Naive thymus-derived CD4-positive, alpha-beta T cell (primary cell): ENCODE results near the gene SYCE3. TPM values are rescaled to one million over a fixed set of nuclear protein-coding genes. Genes with fewer than 3 reads are reported as not detected.

ENCODE experiments used
- ATAC-seq: fragments of 150-1000 bp; cut with Tn5 transposase; 2 replicates; pipeline ENCODE4 v1.10.0; 2021; ENCODE audit warnings: mild to moderate bottlenecking, moderate library complexity
- CTCF ChIA-PET: fragments of 350-600 bp; sonication (Branson Sonifier 250); formaldehyde crosslinking; loops from one replicate; lab custom pipeline; 2021; ENCODE audit warnings: antibody characterized with exemption; lab: Charles Lee
- POLR2A ChIA-PET: fragments of 350-600 bp; sonication (Branson Sonifier 250); formaldehyde crosslinking; loops from one replicate; lab custom pipeline; 2021; ENCODE audit warnings: antibody characterized with exemption, inconsistent platforms; lab: Charles Lee
- DNase-seq, 9 donors: peaks; one replicate each; pipeline versions ENCODE4 v3.0.0 to v3.0.0-alpha.2; 2020 to 2022; ENCODE audit warnings: mixed read lengths in 1 of 9
- H3K27ac ChIP-seq: one replicate; pipeline ENCODE4 v1.7.0; 2013; ENCODE audit warnings: mild to moderate bottlenecking, low read depth, low read length, moderate library complexity
- H3K27me3 ChIP-seq, 2 donors: one replicate each; pipeline ENCODE4 v1.7.0; 2013; ENCODE audit warnings: low read length in 2 of 2, mild to moderate bottlenecking in 2 of 2, moderate library complexity in 2 of 2; ENCODE audit not compliant: control insufficient read depth in 2 of 2, insufficient read depth in 2 of 2
- H3K36me3 ChIP-seq, 3 experiments: 1 replicate in 2 of 3; 2 replicates in 1 of 3; pipeline ENCODE4 v1.7.0; 2013; ENCODE audit warnings: low read length in 3 of 3, mild to moderate bottlenecking in 3 of 3, moderate library complexity in 1 of 3; ENCODE audit not compliant: insufficient read depth in 3 of 3, control insufficient read depth in 2 of 3
- H3K4me1 ChIP-seq, 2 donors: one replicate each; pipeline ENCODE4 v1.7.0; 2013; ENCODE audit warnings: low read length in 2 of 2, mild to moderate bottlenecking in 2 of 2, moderate library complexity in 1 of 2; ENCODE audit not compliant: control insufficient read depth in 2 of 2, insufficient read depth in 2 of 2
- H3K4me3 ChIP-seq: 2 replicates; pipeline ENCODE4 v1.7.0; 2013; ENCODE audit warnings: mild to moderate bottlenecking, low read length
- H3K9me3 ChIP-seq, 3 experiments: 1 replicate in 2 of 3; 2 replicates in 1 of 3; pipeline ENCODE4 v1.7.0; 2013; ENCODE audit warnings: low read length in 3 of 3; ENCODE audit not compliant: control insufficient read depth in 2 of 3
- H3K27ac Mint-ChIP-seq, 9 donors: one replicate each; pipeline ENCODE4 v1.8.0; 2020 to 2022; ENCODE audit warnings: mixed read lengths in 9 of 9, mild to moderate bottlenecking in 8 of 9, moderate library complexity in 5 of 9, inconsistent platforms in 2 of 9
- H3K27me3 Mint-ChIP-seq, 5 donors: one replicate each; pipeline ENCODE4 v1.8.0; 2021 to 2022; ENCODE audit warnings: mixed read lengths in 5 of 5, mild to moderate bottlenecking in 1 of 5
- H3K36me3 Mint-ChIP-seq, 5 donors: one replicate each; pipeline ENCODE4 v1.8.0; 2020 to 2022; ENCODE audit warnings: mixed read lengths in 5 of 5, mild to moderate bottlenecking in 3 of 5, inconsistent platforms in 1 of 5
- H3K4me1 Mint-ChIP-seq, 7 donors: one replicate each; pipeline ENCODE4 v1.8.0; 2020 to 2022; ENCODE audit warnings: mixed read lengths in 7 of 7, mild to moderate bottlenecking in 3 of 7, inconsistent platforms in 1 of 7
- H3K4me3 Mint-ChIP-seq, 10 donors: one replicate each; pipeline ENCODE4 v1.8.0; 2020 to 2022; ENCODE audit warnings: mild to moderate bottlenecking in 10 of 10, mixed read lengths in 10 of 10, moderate library complexity in 6 of 10, inconsistent platforms in 2 of 10
- H3K9me3 Mint-ChIP-seq, 11 donors: one replicate each; pipeline ENCODE4 v1.8.0; 2020 to 2022; ENCODE audit warnings: mixed read lengths in 11 of 11, mild to moderate bottlenecking in 4 of 11, inconsistent platforms in 1 of 11, moderate library complexity in 1 of 11
- intact Hi-C, 2 donors: fragments of 100-400 bp; cut with micrococcal nuclease; formaldehyde crosslinking; loops; one replicate each; pipeline ENCODE4 v1.15.1; 2023
- polyA plus RNA-seq, 2 donors: library from polyadenylated mRNA; unstranded; fragments of 300-500 nt; fragmentation: Illumina TruSeq; gene quantifications; one replicate each; pipeline ENCODE4 v1.2.3, GENCODE V29; 2021
- total RNA-seq, 6 experiments: library from RNA in 5 of 6; stranded (reverse) in 5 of 6; gene quantifications; 1 replicate in 5 of 6; 2 replicates in 1 of 6; pipeline ENCODE4 v1.2.3 and lab custom pipeline; 2021 to 2026

Gene SYCE3
- total and polyA plus RNA-seq, 7 experiments from 2014 or later: not detected

GRCh38 chr22:50577987-50578775 is 15.5 kb upstream of the SYCE3 start, which contains the start of gene CPT1B:
Gene CPT1B, minus strand, starts transcription at chr22:50578427. Its CDS starts 512 bp downstream, at chr22:50577915.
- intact Hi-C loops: no loop called here
- Mint-ChIP-seq H3K4me3 (peak within 1 kb of the TSS in 6 of 10 donors; percentile 15 to 63 (median 56)), H3K4me1 (peaks cover 5 to 24% (median 18%) of the 10 kb centered on the region in 7 donors), H3K36me3 (peaks cover 0 to 12% (median 4%) of the 10 kb centered on the region in 5 donors), H3K9me3 (no peaks in the 10 kb centered on the region), H3K27ac (peak within 1 kb of the TSS in 1 of 9 donors; percentile 75), H3K27me3 (no peaks in the 10 kb centered on the region)
- H3K36me3 ChIP-seq: peaks cover 0 to 34% (median 0%) of the 10 kb centered on the region in 3 experiments
- H3K27ac ChIP-seq: no peak within 1 kb of the TSS
- H3K4me1 ChIP-seq: peaks cover 9 to 10% of the 10 kb centered on the region in 2 donors
- ChIA-PET POLR2A (interaction anchor here (0.8 to 1.5 kb wide), 7 partner anchors 13 to 53 kb away, joined by 3 to 9 read pairs (median 4); partner anchors contain the start of gene SCO2), CTCF (no interaction called here)
- H3K27me3 ChIP-seq: no peaks in the 10 kb centered on the region
- H3K9me3 ChIP-seq: no peaks in the 10 kb centered on the region
- no peak within 1 kb of the TSS for H3K4me3 ChIP-seq
- DNase-seq: no peak
- no peak for ATAC-seq

- ChIA-PET CTCF (no interaction called here), POLR2A (interaction anchor here (0.8 to 1.2 kb wide), 5 partner anchors 14 to 52 kb away, joined by 3 to 5 read pairs (median 3); partner anchors contain the start of gene SCO2)
- Mint-ChIP-seq H3K9me3 (no peaks in the 10 kb centered on the region), H3K27me3 (no peaks in the 10 kb centered on the region), H3K36me3 (peaks cover 0 to 9% (median 5%) of the 10 kb centered on the region in 5 donors), H3K27ac (peak overlapping the region in 1 of 9 donors; percentile 75), H3K4me1 (peaks cover 5 to 24% (median 18%) of the 10 kb centered on the region in 7 donors), H3K4me3 (peak overlapping the region in 6 of 10 donors; percentile 15 to 63 (median 56))
- Histone ChIP-seq H3K27me3 (no peaks in the 10 kb centered on the region), H3K9me3 (no peaks in the 10 kb centered on the region), H3K36me3 (peaks cover 0 to 36% (median 0%) of the 10 kb centered on the region in 3 experiments), H3K27ac (no peak overlapping the region), H3K4me1 (peaks cover 9 to 10% of the 10 kb centered on the region in 2 donors), H3K4me3 (no peak overlapping the region)
- ATAC-seq (no peak), DNase-seq (no peak)
- intact Hi-C loops: no loop called here
Observed at GRCh38 chr22:50577697-50577986, 14.9 kb upstream of the SYCE3 start.

DNA sequence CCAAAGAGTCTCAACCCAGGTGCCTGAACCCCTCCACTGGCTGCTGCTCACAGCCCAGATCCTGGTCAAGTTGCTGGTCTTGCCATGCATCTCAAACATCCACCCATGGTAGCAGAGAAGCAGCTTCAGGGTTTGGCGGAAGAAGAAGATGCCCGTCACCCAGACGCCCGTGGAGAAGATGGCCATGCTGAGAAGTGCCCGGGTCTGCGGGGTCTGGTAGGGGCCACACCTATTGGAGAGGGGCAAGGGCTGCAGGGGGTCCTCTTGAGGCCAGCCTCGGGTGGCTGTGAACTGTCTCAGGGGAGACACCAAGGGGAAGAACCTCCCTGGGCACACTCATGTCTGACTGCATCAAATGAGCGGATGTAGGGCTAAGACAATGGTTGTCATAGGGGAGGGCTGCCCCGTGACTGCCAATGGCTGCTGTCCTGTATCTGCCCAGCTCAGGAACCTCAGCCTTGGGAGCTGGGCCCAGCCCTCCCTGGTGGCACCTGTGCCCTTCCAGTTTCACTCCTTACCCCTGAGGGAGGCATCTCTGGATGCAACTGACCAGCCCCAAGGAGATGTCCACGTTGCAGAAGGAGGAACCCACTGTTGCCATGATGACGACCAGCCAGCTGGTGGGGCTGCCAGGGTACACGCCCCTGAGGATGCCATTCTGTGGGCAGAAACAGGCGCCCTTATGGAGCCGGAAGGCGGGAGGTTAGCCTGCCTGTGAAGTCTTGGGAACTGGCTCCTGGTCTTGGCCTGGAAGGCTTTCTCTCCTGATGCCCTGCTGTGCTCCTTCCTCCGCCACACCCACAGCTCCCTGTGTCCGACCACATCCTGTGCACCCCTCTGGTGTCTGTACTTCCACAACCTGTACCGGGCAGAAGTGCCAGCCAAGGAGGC is 14.3 kb upstream of the SYCE3 start:
- peak overlapping the region in 2 of 9 donors; percentile 32 to 75 for H3K27ac Mint-ChIP-seq
- H3K36me3 ChIP-seq: peaks cover 0 to 40% (median 0%) of the 10 kb centered on the region in 3 experiments
- peaks cover 5 to 24% (median 18%) of the 10 kb centered on the region in 7 donors for H3K4me1 Mint-ChIP-seq
- no peak for DNase-seq
- peaks cover 0 to 11% (median 9%) of the 10 kb centered on the region in 5 donors for H3K36me3 Mint-ChIP-seq
- no peaks in the 10 kb centered on the region for H3K9me3 ChIP-seq
- H3K27me3 Mint-ChIP-seq: no peaks in the 10 kb centered on the region
- H3K4me3 Mint-ChIP-seq: peak overlapping the region in 6 of 10 donors; percentile 15 to 63 (median 56)
- H3K9me3 Mint-ChIP-seq: no peaks in the 10 kb centered on the region
- no peak overlapping the region for H3K27ac ChIP-seq
- H3K27me3 ChIP-seq: no peaks in the 10 kb centered on the region
- H3K4me3 ChIP-seq: no peak overlapping the region
- ATAC-seq: no peak
- H3K4me1 ChIP-seq: peaks cover 9% of the 10 kb centered on the region in 2 donors
- CTCF ChIA-PET: no interaction called here
- POLR2A ChIA-PET: interaction anchor here (0.7 to 1.2 kb wide), 6 partner anchors 11 to 52 kb away, joined by 3 to 5 read pairs (median 4); partner anchors contain the start of gene SCO2
- intact Hi-C loops: no loop called here

GRCh38 chr22:50576070-50576469 is 13.4 kb upstream of the SYCE3 start:
- no peak for ATAC-seq
- H3K9me3 ChIP-seq: no peaks in the 10 kb centered on the region
- Mint-ChIP-seq H3K36me3 (peaks cover 0 to 11% (median 8%) of the 10 kb centered on the region in 5 donors), H3K27ac (no peak overlapping the region), H3K4me3 (no peak overlapping the region), H3K27me3 (no peaks in the 10 kb centered on the region), H3K9me3 (no peaks in the 10 kb centered on the region), H3K4me1 (peaks cover 5 to 18% (median 13%) of the 10 kb centered on the region in 7 donors)
- no peaks in the 10 kb centered on the region for H3K27me3 ChIP-seq
- POLR2A ChIA-PET: interaction anchor here (1.0 to 2.2 kb wide), 2 partner anchors 11 to 28 kb away, joined by 4 to 10 read pairs; no protein-coding TSS in a partner anchor
- no peak overlapping the region for H3K27ac ChIP-seq
- H3K36me3 ChIP-seq: peaks cover 0 to 46% (median 1%) of the 10 kb centered on the region in 3 experiments
- no peak for DNase-seq
- no peak overlapping the region for H3K4me3 ChIP-seq
- intact Hi-C loops: no loop called here
- CTCF ChIA-PET: interaction anchor here (1.0 kb wide), 1 partner anchor 44 kb away, joined by 4 read pairs; no protein-coding TSS in a partner anchor
- no peaks in the 10 kb centered on the region for H3K4me1 ChIP-seq

DNA sequence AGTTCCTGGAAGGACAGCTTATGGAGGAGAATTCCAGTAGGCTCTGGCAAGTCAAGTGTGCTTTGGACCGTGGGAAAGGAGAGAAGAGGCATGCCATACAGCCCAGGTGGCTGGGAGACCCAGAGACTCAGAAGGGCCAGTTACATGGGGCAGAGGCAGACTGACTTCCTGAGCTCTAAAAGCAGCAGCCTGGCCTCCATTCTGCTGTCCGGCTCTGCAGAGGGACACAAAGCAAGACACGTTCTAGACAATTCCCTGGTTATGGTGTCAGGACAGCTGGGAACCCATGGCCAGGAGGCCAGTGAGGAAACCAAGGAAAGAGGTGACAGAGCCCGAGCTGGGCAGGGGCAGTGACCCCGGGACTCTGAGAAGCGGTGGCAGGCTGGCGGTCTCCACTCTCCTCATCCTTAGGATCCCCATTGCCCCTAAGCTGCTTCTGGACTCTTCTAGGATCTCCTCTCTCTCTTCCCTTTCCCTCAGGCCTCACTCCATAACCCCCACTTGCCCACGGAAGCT is 12.8 kb upstream of the SYCE3 start:
- Mint-ChIP-seq H3K36me3 (peaks cover 0 to 15% (median 8%) of the 10 kb centered on the region in 5 donors), H3K27me3 (no peaks in the 10 kb centered on the region), H3K9me3 (no peaks in the 10 kb centered on the region), H3K27ac (no peak overlapping the region), H3K4me3 (no peak overlapping the region), H3K4me1 (peaks cover 5 to 15% (median 13%) of the 10 kb centered on the region in 7 donors)
- POLR2A ChIA-PET: interaction anchor here (0.8 to 2.2 kb wide), 3 partner anchors 10 to 36 kb away, joined by 3 to 10 read pairs (median 6); no protein-coding TSS in a partner anchor
- intact Hi-C loops: no loop called here
- CTCF ChIA-PET: interaction anchor here (1.0 kb wide), 1 partner anchor 45 kb away, joined by 4 read pairs; no protein-coding TSS in a partner anchor
- no peak overlapping the region for H3K27ac ChIP-seq
- peaks cover 0 to 50% (median 2%) of the 10 kb centered on the region in 3 experiments for H3K36me3 ChIP-seq
- H3K4me3 ChIP-seq: no peak overlapping the region
- no peaks in the 10 kb centered on the region for H3K27me3 ChIP-seq
- no peaks in the 10 kb centered on the region for H3K9me3 ChIP-seq
- ATAC-seq (no peak), DNase-seq (no peak)
- H3K4me1 ChIP-seq: no peaks in the 10 kb centered on the region

- intact Hi-C loops: no loop called here
- ChIA-PET CTCF (no interaction called here), POLR2A (interaction anchor here (2.2 kb wide), 1 partner anchor 9 kb away, joined by 10 read pairs; no protein-coding TSS in a partner anchor)
- Mint-ChIP-seq H3K4me3 (no peak overlapping the region), H3K27me3 (no peaks in the 10 kb centered on the region), H3K4me1 (peaks cover 4 to 11% (median 5%) of the 10 kb centered on the region in 7 donors), H3K9me3 (no peaks in the 10 kb centered on the region), H3K36me3 (peaks cover 0 to 16% (median 7%) of the 10 kb centered on the region in 5 donors), H3K27ac (no peak overlapping the region)
- no peak overlapping the region for H3K27ac ChIP-seq
- no peaks in the 10 kb centered on the region for H3K9me3 ChIP-seq
- no peaks in the 10 kb centered on the region for H3K27me3 ChIP-seq
- ATAC-seq: no peak
- no peak for DNase-seq
- H3K4me1 ChIP-seq: no peaks in the 10 kb centered on the region
- H3K4me3 ChIP-seq: no peak overlapping the region
- H3K36me3 ChIP-seq: peaks cover 0 to 51% (median 2%) of the 10 kb centered on the region in 3 experiments
Observed at GRCh38 chr22:50574383-50574755, 11.7 kb upstream of the SYCE3 start.
